Gastroesophageal sphincter (tissue), 3 donors: ENCODE measurements around the gene ARMC9.
A peak's percentile ranks its signal among the peaks of the same experiment; 100 is the strongest.

Experiments used
- CTCF ChIP-seq, 4 experiments: fragments of 200-600 bp in 2 of 4; fragments of 450-650 bp in 2 of 4; sonication (generic) in 1 of 4; IDR thresholded peaks; one replicate each; pipeline ENCODE4 v1.5.1; 2017 to 2019; ENCODE audit warnings: antibody characterized with exemption in 4 of 4, mild to moderate bottlenecking in 2 of 4, moderate library complexity in 2 of 4
- EP300 ChIP-seq: sonication (generic); formaldehyde crosslinking; IDR thresholded peaks from one replicate; pipeline ENCODE4 v1.6.1; 2017; ENCODE audit warnings: antibody characterized with exemption, mild to moderate bottlenecking
- POLR2AphosphoS5 ChIP-seq: sonication (generic); formaldehyde crosslinking; IDR thresholded peaks from one replicate; pipeline ENCODE4 v1.6.1; 2017; ENCODE audit warnings: antibody characterized with exemption

GRCh38 chr2:231227310-231228162 is 29.1 kb downstream of the ARMC9 start:
- TF ChIP-seq EP300 (no peak), CTCF (IDR thresholded peaks at IDR 0.05) (peak; percentile 61 to 88 (median 85)), POLR2AphosphoS5 (peak; percentile 88)
